Astrocyte of the spinal cord (primary cell): Measurements from ENCODE around the gene FOXK1.

ENCODE experiments used
- DNase-seq: peaks from one replicate; pipeline ENCODE4 v3.0.0; 2011; ENCODE audit warnings: low read depth, low spot score
- H3K4me3 ChIP-seq: 2 replicates; pipeline ENCODE4 v1.5.1; 2011; ENCODE audit warnings: low read depth, mild to moderate bottlenecking, low read length, moderate library complexity
- in situ Hi-C: cut with HindIII; loops from 2 replicates; pipeline ENCODE4 v1.10.0; 2017; ENCODE audit warnings: low sequenced_read_pairs
- TF ChIP-seq, protein P1 (sequence below): IDR thresholded peaks from 2 replicates; pipeline ENCODE4 v1.5.1; 2012; ENCODE audit warnings: low read depth, mild to moderate bottlenecking, low read length, inconsistent platforms

The FOXK1 gene

DNA sequence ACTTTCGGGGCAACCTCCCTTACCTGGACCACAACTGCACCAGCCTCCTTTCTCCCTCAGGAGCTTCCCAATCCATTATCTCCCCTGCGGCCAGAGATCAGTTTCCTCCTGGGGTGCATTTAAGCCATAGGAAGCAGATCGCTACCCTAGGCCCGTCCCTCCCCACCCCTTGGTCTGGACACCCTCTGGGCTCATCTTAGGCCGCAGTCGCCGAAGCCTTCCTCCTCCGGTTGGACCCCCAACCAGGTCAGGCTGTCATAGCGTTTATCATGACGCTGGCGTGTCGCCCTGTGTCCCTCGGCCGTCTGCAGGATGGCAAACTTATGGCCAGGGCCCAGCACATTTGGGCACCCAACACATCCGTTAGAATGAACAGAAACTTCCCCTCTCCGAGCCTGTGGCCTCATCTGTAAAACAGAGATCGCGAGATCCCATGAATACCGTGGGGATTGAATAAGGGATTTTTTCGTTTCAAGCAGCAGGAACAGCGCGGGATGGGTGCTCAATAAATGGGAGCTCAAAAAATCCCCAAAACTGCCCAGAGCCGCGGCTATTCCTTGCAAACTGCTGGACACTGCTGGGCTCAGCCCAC lies 92.7 kb downstream of the FOXK1 start:
- DNase-seq: peak; percentile 78
- in situ Hi-C loops: no loop called here
- TF ChIP-seq, protein P1, sequence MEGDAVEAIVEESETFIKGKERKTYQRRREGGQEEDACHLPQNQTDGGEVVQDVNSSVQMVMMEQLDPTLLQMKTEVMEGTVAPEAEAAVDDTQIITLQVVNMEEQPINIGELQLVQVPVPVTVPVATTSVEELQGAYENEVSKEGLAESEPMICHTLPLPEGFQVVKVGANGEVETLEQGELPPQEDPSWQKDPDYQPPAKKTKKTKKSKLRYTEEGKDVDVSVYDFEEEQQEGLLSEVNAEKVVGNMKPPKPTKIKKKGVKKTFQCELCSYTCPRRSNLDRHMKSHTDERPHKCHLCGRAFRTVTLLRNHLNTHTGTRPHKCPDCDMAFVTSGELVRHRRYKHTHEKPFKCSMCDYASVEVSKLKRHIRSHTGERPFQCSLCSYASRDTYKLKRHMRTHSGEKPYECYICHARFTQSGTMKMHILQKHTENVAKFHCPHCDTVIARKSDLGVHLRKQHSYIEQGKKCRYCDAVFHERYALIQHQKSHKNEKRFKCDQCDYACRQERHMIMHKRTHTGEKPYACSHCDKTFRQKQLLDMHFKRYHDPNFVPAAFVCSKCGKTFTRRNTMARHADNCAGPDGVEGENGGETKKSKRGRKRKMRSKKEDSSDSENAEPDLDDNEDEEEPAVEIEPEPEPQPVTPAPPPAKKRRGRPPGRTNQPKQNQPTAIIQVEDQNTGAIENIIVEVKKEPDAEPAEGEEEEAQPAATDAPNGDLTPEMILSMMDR: no peak
- H3K4me3 ChIP-seq: peak overlapping the region; percentile 92

GRCh38 chr7:4775250-4775847 lies 93.3 kb downstream of the FOXK1 start, which contains the start of gene AP5Z1:
AP5Z1 (plus strand) TSS chr7:4775623; CDS start chr7:4775716, 93 bp downstream.
- H3K4me3 ChIP-seq: peak within 1 kb of the TSS; percentile 92
- in situ Hi-C loops: no loop called here
- peak; percentile 96 for DNase-seq
- TF ChIP-seq, protein P1: no peak

DNA sequence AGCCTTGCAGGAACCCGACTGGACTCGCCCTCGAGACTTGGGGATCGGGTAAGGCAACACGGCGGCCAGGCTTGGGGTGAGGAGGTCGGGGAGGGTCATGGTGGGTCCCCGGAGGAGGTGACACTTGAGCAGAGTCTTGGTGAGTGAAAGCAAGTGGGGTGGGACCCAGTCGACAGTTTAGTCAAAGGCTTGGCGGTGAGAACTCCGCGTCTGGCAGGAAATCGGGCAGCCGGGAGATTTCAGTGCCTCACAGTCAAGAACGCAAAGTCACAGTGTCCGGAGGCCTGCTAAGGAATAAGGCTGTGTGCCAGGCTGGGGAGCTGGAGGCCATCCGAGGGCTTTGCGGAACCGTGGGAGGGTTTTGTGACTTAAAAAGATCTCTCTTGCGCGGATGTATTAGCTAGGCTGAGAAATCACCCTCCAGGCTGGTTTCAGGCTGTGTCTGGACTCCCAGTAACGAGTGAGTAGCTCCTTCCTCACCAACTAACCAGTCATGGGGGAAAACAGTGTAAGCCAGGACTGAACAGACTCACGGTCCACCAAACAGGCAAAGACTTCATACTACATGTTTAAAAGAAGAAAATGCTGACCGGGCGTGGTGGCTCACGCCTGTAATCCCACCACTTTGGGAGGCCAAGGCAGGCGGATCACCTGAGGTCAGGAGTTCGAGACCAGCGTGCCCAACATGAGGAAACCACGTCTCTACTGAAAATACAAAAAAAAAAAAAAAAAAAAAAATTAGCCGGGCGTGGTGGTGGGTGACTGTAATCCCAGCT lies 93.9 kb downstream of the FOXK1 start:
- TF ChIP-seq, protein P1: no peak
- in situ Hi-C loops: no loop called here
- peak overlapping the region; percentile 92 for H3K4me3 ChIP-seq
- DNase-seq: peak; percentile 40

GRCh38 chr7:4779118-4779517 lies 97.0 kb downstream of the FOXK1 start:
- DNase-seq: no peak
- TF ChIP-seq, protein P1: no peak
- no peak overlapping the region for H3K4me3 ChIP-seq
- in situ Hi-C loops: no loop called here

GRCh38 chr7:4781366-4782069 lies 99.4 kb downstream of the FOXK1 start:
- in situ Hi-C loops: no loop called here
- DNase-seq: no peak
- TF ChIP-seq, protein P1: no peak
- H3K4me3 ChIP-seq: no peak overlapping the region
